Activated B cell treated with CpG ODN at 0.5 μM for 24 hours (primary cell): ENCODE results near the gene EGFR. TPM values are rescaled to one million over a fixed set of nuclear protein-coding genes. Genes with fewer than 3 reads are reported as not detected.

Experiments used
- ATAC-seq: fragments of 200-7000 bp; cut with Tn5 transposase; one replicate; pipeline ENCODE4 v1.10.0; 2021; ENCODE audit warnings: low read depth, mild to moderate bottlenecking, moderate library complexity
- CTCF ChIA-PET: fragments of 350-600 bp; sonication (Branson Sonifier 250); formaldehyde crosslinking; loops from one replicate; lab custom pipeline; 2021; ENCODE audit warnings: antibody characterized with exemption; lab: Charles Lee
- POLR2A ChIA-PET: fragments of 350-600 bp; sonication (Branson Sonifier 250); formaldehyde crosslinking; loops from one replicate; lab custom pipeline; 2021; ENCODE audit warnings: antibody characterized with exemption; lab: Charles Lee
- DNase-seq: peaks from one replicate; pipeline ENCODE4 v3.0.0; 2022
- H3K27ac Mint-ChIP-seq: one replicate; pipeline ENCODE4 v1.8.0; 2020; ENCODE audit warnings: mixed read lengths
- H3K27me3 Mint-ChIP-seq: one replicate; pipeline ENCODE4 v1.8.0; 2021; ENCODE audit warnings: mixed read lengths
- H3K36me3 Mint-ChIP-seq: one replicate; pipeline ENCODE4 v1.8.0; 2021; ENCODE audit warnings: low read depth, mixed read lengths
- H3K4me1 Mint-ChIP-seq: one replicate; pipeline ENCODE4 v1.8.0; 2021; ENCODE audit warnings: mixed read lengths
- H3K4me3 Mint-ChIP-seq: one replicate; pipeline ENCODE4 v1.8.0; 2020; ENCODE audit warnings: mild to moderate bottlenecking, mixed read lengths
- H3K9me3 Mint-ChIP-seq: one replicate; pipeline ENCODE4 v1.8.0; 2020; ENCODE audit warnings: mixed read lengths
- CTCF ChIP-seq: fragments of 200-600 bp; IDR thresholded peaks from one replicate; pipeline ENCODE4 v1.8.0; 2022; ENCODE audit warnings: antibody characterized with exemption, mild to moderate bottlenecking
- intact Hi-C: fragments of 100-400 bp; cut with micrococcal nuclease; formaldehyde crosslinking; loops from one replicate; pipeline ENCODE4 v1.15.1; 2024
- total RNA-seq: library from RNA; stranded (reverse); gene quantifications from 2 replicates; pipeline ENCODE4 v1.2.3, GENCODE V29; 2022

EGFR gene
- total RNA-seq, 1 donor from 2014 or later, result not detected

GRCh38 chr7:55019691-55020465 is 1.1 kb downstream of the EGFR start:
- no peaks in the 10 kb centered on the region for H3K4me1 Mint-ChIP-seq
- CTCF ChIA-PET, result no interaction called here
- TF ChIP-seq CTCF, result no peak
- ATAC-seq, result no peak
- DNase-seq, result no peak
- no peaks in the 10 kb centered on the region for H3K36me3 Mint-ChIP-seq
- POLR2A ChIA-PET, result interaction anchor here (0.5 kb wide), 1 partner anchor 11 kb away, joined by 3 read pairs; no protein-coding TSS in a partner anchor
- H3K4me3 Mint-ChIP-seq, result no peak overlapping the region
- no peaks in the 10 kb centered on the region for H3K9me3 Mint-ChIP-seq
- intact Hi-C loops, result no loop called here
- no peak overlapping the region for H3K27ac Mint-ChIP-seq
- H3K27me3 Mint-ChIP-seq, result peaks cover 50% of the 10 kb centered on the region

- ATAC-seq (no peak), DNase-seq (no peak)
- Mint-ChIP-seq H3K36me3 (no peaks in the 10 kb centered on the region), H3K27me3 (peaks cover 44% of the 10 kb centered on the region), H3K4me3 (no peak overlapping the region), H3K9me3 (no peaks in the 10 kb centered on the region), H3K4me1 (no peaks in the 10 kb centered on the region), H3K27ac (no peak overlapping the region)
- no peak for TF ChIP-seq CTCF
- CTCF ChIA-PET, result no interaction called here
- intact Hi-C loops, result no loop called here
- POLR2A ChIA-PET, result no interaction called here
These were observed 1.7 kb downstream of the EGFR start for GRCh38 chr7:55020466-55020871.

DNA sequence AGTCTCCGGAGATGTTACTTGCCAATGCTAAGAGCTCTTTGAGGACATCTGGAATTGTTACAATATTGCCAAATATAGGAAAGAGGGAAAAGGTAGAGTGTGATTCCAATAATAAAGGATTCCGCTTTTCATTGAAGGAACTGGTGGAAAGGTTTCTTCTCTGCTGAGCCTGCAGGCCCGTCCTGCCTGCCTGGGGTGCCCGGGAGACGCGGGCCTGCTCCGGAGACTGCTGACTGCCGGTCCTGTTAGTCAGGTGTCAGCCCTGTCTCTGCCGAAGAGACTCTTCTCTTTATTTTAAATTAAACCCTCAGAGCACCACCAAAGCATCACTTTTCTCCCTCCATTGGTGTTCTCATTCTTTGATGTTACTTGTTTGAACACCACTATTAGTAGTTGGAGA is 2.2 kb downstream of the EGFR start:
- no peak for ATAC-seq
- peaks cover 41% of the 10 kb centered on the region for H3K27me3 Mint-ChIP-seq

GRCh38 chr7:55022002-55022985 is 3.5 kb downstream of the EGFR start:
- DNase-seq, result no peak
- ATAC-seq, result no peak
- no peaks in the 10 kb centered on the region for H3K9me3 Mint-ChIP-seq
- H3K36me3 Mint-ChIP-seq, result no peaks in the 10 kb centered on the region
- no peak overlapping the region for H3K27ac Mint-ChIP-seq
- H3K4me3 Mint-ChIP-seq, result no peak overlapping the region
- TF ChIP-seq CTCF, result no peak
- peaks cover 38% of the 10 kb centered on the region for H3K27me3 Mint-ChIP-seq
- intact Hi-C loops, result no loop called here
- H3K4me1 Mint-ChIP-seq, result no peaks in the 10 kb centered on the region
- ChIA-PET CTCF (no interaction called here), POLR2A (interaction anchor here (0.6 kb wide), 1 partner anchor 26 kb away, joined by 5 read pairs; no protein-coding TSS in a partner anchor)

More for the DNA sequence above, 2.2 kb downstream of the EGFR start:
- intact Hi-C loops, result no loop called here
- Mint-ChIP-seq H3K9me3 (no peaks in the 10 kb centered on the region), H3K36me3 (no peaks in the 10 kb centered on the region), H3K4me3 (no peak overlapping the region), H3K27ac (no peak overlapping the region), H3K4me1 (no peaks in the 10 kb centered on the region)
- no peak for TF ChIP-seq CTCF
- CTCF ChIA-PET, result no interaction called here
- POLR2A ChIA-PET, result no interaction called here
- DNase-seq, result no peak
